OCI-LY1 (cell line): ENCODE results near the gene KCNE1.
"Not testable (repeated sequence)": the region's sequence is repeated elsewhere in the genome, so short reads cannot be mapped to it uniquely, and the experiment has no call there.

ENCODE experiments used
- H2AFZ ChIP-seq: fragments of 200-600 bp; sonication (generic), shearing (Covaris generic); 2 replicates; pipeline ENCODE4 v1.6.0; 2014; ENCODE audit warnings: antibody characterized with exemption, mild to moderate bottlenecking, low read length
- H3F3A ChIP-seq: fragments of 200-600 bp; sonication (generic), shearing (Covaris generic); 2 replicates; pipeline ENCODE4 v1.6.0; 2014; ENCODE audit warnings: mild to moderate bottlenecking, antibody characterized with exemption, low read length, moderate library complexity; ENCODE audit not compliant: insufficient read depth
- H3K27ac ChIP-seq: fragments of 200-600 bp; sonication (generic); 2 replicates; pipeline ENCODE4 v1.5.1; 2014; ENCODE audit warnings: low read length, mixed run types, mild to moderate bottlenecking, low read depth; ENCODE audit not compliant: poor library complexity, severe bottlenecking
- H3K27me3 ChIP-seq: fragments of 200-600 bp; sonication (generic); 2 replicates; pipeline ENCODE4 v1.6.0; 2014; ENCODE audit warnings: antibody characterized with exemption, mild to moderate bottlenecking, low read length, moderate library complexity; ENCODE audit not compliant: insufficient read depth
- H3K36me3 ChIP-seq: fragments of 200-600 bp; sonication (generic); 2 replicates; pipeline ENCODE4 v1.6.1; 2014; ENCODE audit warnings: mild to moderate bottlenecking, antibody characterized with exemption, low read length, moderate library complexity, mixed read lengths; ENCODE audit not compliant: insufficient read depth
- H3K4me1 ChIP-seq: fragments of 200-600 bp; sonication (generic); 2 replicates; pipeline ENCODE4 v1.5.1; 2014; ENCODE audit warnings: mild to moderate bottlenecking, low read length, moderate library complexity; ENCODE audit not compliant: insufficient read depth, severe bottlenecking
- H3K4me2 ChIP-seq: fragments of 200-600 bp; sonication (generic), shearing (Covaris generic); 2 replicates; pipeline ENCODE4 v1.6.1; 2014; ENCODE audit warnings: low read length
- H3K4me3 ChIP-seq: fragments of 200-600 bp; sonication (generic); 2 replicates; pipeline ENCODE4 v1.5.1; 2014; ENCODE audit warnings: low read length, low read depth, mild to moderate bottlenecking, mixed read lengths; ENCODE audit not compliant: poor library complexity, severe bottlenecking
- H3K79me2 ChIP-seq: fragments of 200-600 bp; shearing (Covaris generic); 2 replicates; pipeline ENCODE4 v1.6.1; 2016; ENCODE audit warnings: mixed run types, low read length, mixed read lengths; ENCODE audit not compliant: insufficient read depth
- H3K9ac ChIP-seq: fragments of 200-600 bp; sonication (generic), shearing (Covaris generic); 2 replicates; pipeline ENCODE4 v1.6.1; 2014; ENCODE audit warnings: mild to moderate bottlenecking, low read length, mixed read lengths
- H3K9me2 ChIP-seq: fragments of 200-600 bp; sonication (generic), shearing (Covaris generic); 2 replicates; pipeline ENCODE4 v1.6.1; 2014; ENCODE audit warnings: low read depth, mild to moderate bottlenecking, low read length, mixed read lengths
- H3K9me3 ChIP-seq: fragments of 200-600 bp; shearing (Covaris generic); 2 replicates; pipeline ENCODE4 v1.6.1; 2014; ENCODE audit warnings: low read length, mixed read lengths
- H4K20me1 ChIP-seq: fragments of 200-600 bp; sonication (generic), shearing (Covaris generic); 2 replicates; pipeline ENCODE4 v1.6.0; 2016; ENCODE audit warnings: mild to moderate bottlenecking, low read length; ENCODE audit not compliant: insufficient read depth

Gene KCNE1

GRCh38 chr21:34407294-34407693 is 104.7 kb downstream of the KCNE1 start:
- H3K9me2 ChIP-seq, H3K9ac ChIP-seq, H3K4me1 ChIP-seq, H2AFZ ChIP-seq, H3K4me2 ChIP-seq, H3K27ac ChIP-seq, H3K27me3 ChIP-seq, H3K79me2 ChIP-seq, H3K9me3 ChIP-seq, H3K36me3 ChIP-seq, H3K4me3 ChIP-seq, H3F3A ChIP-seq, H4K20me1 ChIP-seq: not testable (repeated sequence)

- not testable (repeated sequence) for H3K9me2 ChIP-seq, H3K4me3 ChIP-seq
These were observed 105.3 kb downstream of the KCNE1 start for GRCh38 chr21:34406676-34407075.

DNA sequence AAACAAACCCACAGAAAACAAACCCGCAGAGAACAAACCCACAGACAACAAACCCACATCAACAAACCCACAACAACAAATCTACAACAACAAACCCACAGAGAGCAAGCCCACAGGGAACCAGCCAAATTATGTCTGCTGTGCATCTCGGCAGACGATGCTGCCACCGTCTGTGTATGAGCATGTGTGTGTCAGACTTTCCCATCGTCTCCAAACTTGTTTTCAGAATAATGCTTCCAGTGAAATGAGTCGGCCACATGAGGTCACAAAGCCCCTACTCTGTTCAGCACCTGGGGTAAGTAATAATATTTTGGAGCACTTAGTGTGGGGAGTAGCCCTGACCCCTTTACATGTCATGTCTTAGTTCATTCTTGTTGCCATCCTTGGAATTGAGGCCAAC is 105.9 kb downstream of the KCNE1 start:
- not testable (repeated sequence) for H3K4me2 ChIP-seq, H3K9me2 ChIP-seq, H3K27me3 ChIP-seq, H3K36me3 ChIP-seq, H4K20me1 ChIP-seq, H3F3A ChIP-seq, H3K9me3 ChIP-seq, H3K9ac ChIP-seq, H3K79me2 ChIP-seq, H3K27ac ChIP-seq, H3K4me1 ChIP-seq, H2AFZ ChIP-seq, H3K4me3 ChIP-seq

More at GRCh38 chr21:34406676-34407075, 105.3 kb downstream of the KCNE1 start:
- H3K4me2 ChIP-seq, H4K20me1 ChIP-seq, H3K36me3 ChIP-seq, H2AFZ ChIP-seq, H3K27ac ChIP-seq, H3F3A ChIP-seq, H3K9me3 ChIP-seq, H3K4me1 ChIP-seq, H3K9ac ChIP-seq, H3K79me2 ChIP-seq, H3K27me3 ChIP-seq: not testable (repeated sequence)

- H3K27me3 ChIP-seq, H3K4me1 ChIP-seq: not testable (repeated sequence)
These were observed 106.3 kb downstream of the KCNE1 start for GRCh38 chr21:34405686-34406085.

DNA sequence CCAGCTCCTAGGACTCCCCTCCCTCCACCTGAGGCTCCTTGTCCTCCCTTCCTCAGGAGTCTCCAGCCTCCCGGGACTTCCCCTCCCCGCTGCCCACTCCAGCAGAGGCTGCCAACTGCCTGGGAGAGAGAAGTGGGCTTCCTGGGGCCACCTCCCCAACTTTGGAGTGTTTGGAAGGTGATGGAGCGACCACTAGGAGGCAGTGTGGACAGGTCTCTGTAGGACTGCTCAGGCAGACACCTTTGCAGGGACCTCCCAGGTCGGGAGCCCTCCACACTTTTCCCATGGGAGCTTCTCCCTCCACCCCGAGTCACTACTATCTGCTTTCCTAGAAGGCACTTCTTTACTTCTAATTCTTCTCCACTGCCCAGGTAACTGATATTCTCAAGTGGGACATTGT is 107.3 kb downstream of the KCNE1 start:
- H2AFZ ChIP-seq, H3K4me3 ChIP-seq, H3F3A ChIP-seq, H3K79me2 ChIP-seq, H3K27ac ChIP-seq, H3K9me3 ChIP-seq, H3K36me3 ChIP-seq, H3K4me2 ChIP-seq, H3K9ac ChIP-seq, H4K20me1 ChIP-seq, H3K4me1 ChIP-seq, H3K27me3 ChIP-seq, H3K9me2 ChIP-seq: not testable (repeated sequence)

More at GRCh38 chr21:34405686-34406085, 106.3 kb downstream of the KCNE1 start:
- not testable (repeated sequence) for H3K4me2 ChIP-seq, H3K27ac ChIP-seq, H3K9ac ChIP-seq, H3F3A ChIP-seq, H3K9me2 ChIP-seq, H4K20me1 ChIP-seq, H3K36me3 ChIP-seq, H2AFZ ChIP-seq, H3K9me3 ChIP-seq, H3K4me3 ChIP-seq, H3K79me2 ChIP-seq

DNA sequence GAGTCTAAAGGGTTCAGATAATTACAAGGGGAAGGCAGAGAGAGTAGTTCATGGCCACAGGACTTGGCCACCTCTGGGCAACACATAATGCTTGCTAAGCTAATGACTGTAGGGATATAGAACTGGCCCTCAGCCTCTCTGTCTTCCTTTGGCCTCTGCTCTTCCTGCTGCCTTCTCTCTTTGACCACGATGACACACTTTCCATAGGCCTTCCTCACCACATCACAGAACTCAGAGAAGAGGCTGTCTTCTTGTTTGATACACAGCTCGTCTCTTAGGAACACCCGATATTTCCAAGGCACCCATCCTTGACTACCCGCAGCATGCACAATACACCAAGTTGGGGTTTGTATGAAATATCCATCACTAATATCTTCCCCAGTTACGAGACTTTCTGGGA is 111.5 kb downstream of the KCNE1 start:
- not testable (repeated sequence) for H3K4me2 ChIP-seq, H3K79me2 ChIP-seq, H3K27ac ChIP-seq, H3K27me3 ChIP-seq, H3K4me1 ChIP-seq, H3K9ac ChIP-seq, H3K9me2 ChIP-seq, H4K20me1 ChIP-seq, H3F3A ChIP-seq, H3K9me3 ChIP-seq, H3K4me3 ChIP-seq, H2AFZ ChIP-seq, H3K36me3 ChIP-seq
